HK-2 (cell line): Measurements from ENCODE around the gene MAN2B1.
"Not testable (repeated sequence)": the region's sequence is repeated elsewhere in the genome, so short reads cannot be mapped to it uniquely, and the experiment has no call there.

Source experiments
- DNase-seq: peaks from one replicate; pipeline ENCODE4 v3.0.0-alpha.2; 2018; ENCODE audit not compliant: unreplicated experiment

Gene MAN2B1

GRCh38 chr19:12689012-12689411 is 22.5 kb upstream of the MAN2B1 start:
- no peak for DNase-seq

- DNase-seq: no peak
Measured at GRCh38 chr19:12687496-12688196, 21.1 kb upstream of the MAN2B1 start, which contains the start of gene GNG14. Gene GNG14, plus strand, starts transcription at chr19:12687998. Its CDS starts 51 bp downstream, at chr19:12688049.

- DNase-seq: no peak
Measured at GRCh38 chr19:12685831-12686230, 19.3 kb upstream of the MAN2B1 start.

DNA sequence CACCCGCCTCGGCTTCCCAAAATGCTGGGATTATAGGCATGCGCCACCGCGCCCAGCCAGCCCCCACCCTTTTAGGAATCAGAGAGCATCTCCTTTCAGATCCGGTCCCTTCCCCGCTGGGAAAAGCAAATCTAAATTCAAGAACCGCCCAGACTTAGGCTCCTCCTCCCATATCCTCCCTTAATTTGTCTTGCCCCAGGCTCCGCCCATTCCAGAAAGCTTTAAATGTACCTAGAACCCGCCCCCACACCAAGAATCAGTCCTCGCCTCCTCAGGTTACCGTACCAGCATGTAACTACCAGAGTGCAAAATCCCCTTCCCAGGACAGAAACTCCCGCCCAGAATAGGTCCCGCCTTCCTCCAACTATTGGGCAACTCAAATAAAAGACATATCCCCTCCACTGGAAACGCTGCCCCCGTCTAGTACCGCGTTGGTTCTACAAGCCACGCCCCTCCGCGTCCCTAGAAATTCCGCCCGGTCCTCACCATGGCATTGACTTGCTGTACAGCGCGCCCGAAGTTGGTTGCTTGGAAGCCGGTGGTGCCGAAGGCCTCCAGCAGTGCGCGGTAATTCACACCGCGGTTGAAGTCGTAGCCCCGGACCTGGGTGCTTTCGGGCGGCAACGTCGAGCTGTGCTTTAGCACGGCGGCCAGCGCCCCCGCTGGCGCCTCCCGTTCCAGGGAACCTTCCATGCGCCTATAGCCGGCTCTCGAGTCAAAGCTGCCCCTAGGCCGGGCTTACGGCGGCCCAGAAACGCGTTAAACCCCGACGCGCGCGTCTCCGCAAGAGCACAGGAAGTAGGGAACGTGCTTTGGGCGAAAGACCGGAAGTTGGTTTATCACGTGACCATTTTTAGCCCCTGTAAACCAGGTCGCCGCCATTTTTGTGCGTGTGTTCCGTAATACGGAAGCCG is 14.8 kb upstream of the MAN2B1 start, which contains the start of gene DHPS:
DHPS (minus strand) TSS at position 807 of the 914 bp plus-strand sequence; CDS start at position 693, 114 bp downstream.
- peak; percentile 92 for DNase-seq

DNA sequence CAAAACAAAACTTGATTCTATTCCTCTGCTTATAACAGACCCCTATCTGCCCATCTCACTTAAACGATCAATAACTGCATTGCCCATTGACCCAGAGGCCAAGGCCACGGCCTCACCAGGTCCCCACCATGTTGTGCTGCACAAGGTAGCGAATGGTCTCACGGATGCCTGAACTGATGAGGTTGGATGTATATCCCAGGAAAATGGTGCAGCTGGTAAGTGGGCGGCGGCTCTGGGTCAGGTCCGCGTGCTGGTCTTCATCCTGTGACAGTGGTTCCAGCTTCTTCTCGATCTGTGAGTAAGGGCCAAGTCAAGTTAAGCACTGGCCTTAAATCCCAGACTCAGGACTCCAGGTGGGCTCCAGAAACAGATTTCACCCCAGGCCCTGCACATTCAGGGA is 13.5 kb upstream of the MAN2B1 start:
- DNase-seq: no peak

- not testable (repeated sequence) for DNase-seq
Measured at GRCh38 chr19:12678039-12678438, 11.5 kb upstream of the MAN2B1 start.

DNA sequence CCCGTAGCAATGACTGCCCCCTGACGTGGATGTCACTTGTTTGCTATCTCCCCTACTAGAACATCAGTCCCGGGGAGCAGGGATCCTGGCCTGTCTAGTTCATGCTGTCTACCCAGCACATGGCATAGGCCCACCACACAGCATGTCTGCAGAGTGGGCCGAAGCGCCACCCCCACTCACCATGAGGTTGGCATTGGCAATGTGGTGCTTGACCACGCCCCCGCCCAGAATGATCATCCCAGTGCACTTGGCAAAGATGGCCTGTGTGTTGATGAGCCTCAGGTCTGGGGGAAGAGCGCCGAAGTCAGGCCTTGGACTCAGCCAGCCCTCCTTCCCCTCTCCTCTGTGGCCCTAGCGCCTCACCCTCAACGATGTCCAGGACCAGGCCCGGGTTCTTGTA is 10.4 kb upstream of the MAN2B1 start:
- no peak for DNase-seq

- DNase-seq: peak; percentile 92
Measured at GRCh38 chr19:12676384-12676792, 9.8 kb upstream of the MAN2B1 start.

DNA sequence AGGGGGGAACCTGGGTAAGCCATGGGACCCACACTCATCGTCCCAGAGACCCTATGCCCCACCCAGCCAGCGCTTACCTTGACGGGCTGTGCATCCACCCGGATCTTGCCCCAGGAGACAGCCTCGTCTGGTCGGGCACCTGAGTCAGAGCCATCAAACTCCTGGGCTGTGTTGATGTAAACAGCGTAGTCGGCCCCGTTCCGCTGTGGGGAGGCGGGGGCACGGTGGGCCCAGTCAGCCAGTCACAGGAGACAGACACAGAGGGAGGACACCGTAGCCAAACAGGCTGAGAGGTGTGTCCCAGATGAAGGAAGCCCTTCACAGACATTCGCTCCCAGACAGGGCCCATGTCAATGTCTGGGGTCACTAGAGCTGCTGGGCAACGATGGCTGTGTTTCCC is 9.4 kb upstream of the MAN2B1 start:
- no peak for DNase-seq

DNA sequence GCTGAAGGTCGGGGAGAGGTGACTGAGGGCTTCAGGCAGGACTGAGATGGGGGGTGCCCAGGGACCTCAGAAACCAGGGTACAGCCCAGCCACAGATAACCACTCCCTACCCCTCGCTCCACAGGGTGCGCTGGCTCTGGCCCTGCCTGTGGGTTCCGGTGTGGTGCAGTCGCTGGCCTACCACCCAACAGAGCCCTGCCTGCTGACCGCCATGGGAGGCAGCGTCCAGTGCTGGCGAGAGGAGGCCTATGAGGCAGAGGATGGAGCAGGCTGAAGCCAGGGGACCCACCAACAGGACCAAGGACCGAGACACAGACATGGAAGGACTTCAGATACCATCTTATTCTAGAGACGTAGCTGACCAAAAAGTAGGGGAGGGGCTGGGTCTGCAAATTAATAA is 8.9 kb upstream of the MAN2B1 start:
- no peak for DNase-seq

- no peak for DNase-seq
Measured at GRCh38 chr19:12672744-12673143, 6.2 kb upstream of the MAN2B1 start.

GRCh38 chr19:12670159-12670928 is 3.8 kb upstream of the MAN2B1 start:
- no peak for DNase-seq

GRCh38 chr19:12669270-12670158 is 3.0 kb upstream of the MAN2B1 start:
- peak; percentile 82 for DNase-seq

GRCh38 chr19:12668932-12669269 is 2.4 kb upstream of the MAN2B1 start:
- peak; percentile 67 for DNase-seq

GRCh38 chr19:12668346-12668745 is 1.8 kb upstream of the MAN2B1 start:
- no peak for DNase-seq

- DNase-seq: no peak
Measured at GRCh38 chr19:12667731-12668302, 1.3 kb upstream of the MAN2B1 start.

- DNase-seq: no peak
Measured at GRCh38 chr19:12665671-12666264, 774 bp downstream of the MAN2B1 start.

GRCh38 chr19:12665281-12665573 is 1.3 kb downstream of the MAN2B1 start:
- DNase-seq: no peak

DNA sequence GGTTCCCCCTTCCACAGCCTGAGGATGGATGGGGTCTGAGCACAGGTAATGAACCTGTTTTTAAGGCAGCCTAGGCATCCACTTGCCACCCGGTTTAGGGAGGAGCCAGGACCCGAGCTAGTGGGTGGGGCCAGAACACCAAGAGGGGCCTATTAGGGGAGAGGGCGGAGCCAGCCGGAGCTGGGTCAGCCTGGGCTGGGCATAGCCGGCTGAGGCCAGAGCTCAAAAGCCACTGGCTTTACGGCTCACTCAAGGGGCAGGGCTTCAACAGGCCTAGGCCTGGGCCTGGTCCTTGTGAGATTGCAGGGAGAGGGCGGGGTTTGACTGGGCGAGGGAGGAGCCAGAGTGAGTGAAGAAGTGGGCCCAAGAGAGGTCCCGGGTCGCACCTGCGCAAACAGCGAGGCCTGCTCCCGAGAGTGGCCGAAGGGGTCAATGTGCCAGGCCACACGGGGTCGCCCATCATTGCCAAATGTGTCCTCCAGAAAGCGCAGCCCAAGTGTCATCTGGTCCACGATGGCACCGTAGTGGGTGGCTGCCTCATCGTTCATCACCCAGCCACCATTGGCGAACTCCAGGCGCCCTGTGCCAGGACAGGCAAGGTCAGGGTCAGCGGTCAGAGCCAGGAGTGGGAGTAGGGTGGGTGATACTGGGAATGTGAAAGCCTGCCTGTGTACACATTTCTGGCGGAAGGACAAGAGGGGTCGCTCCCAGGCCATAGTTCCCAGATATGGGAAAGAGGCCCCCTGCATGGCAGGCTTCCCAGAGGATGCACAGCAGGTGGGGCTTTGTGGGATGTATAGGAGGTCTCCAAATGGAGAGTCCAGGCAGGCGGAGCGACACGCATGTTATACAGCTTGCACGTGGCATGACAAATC is 1.9 kb downstream of the MAN2B1 start:
- DNase-seq: no peak

GRCh38 chr19:12660980-12661379 is 5.6 kb downstream of the MAN2B1 start:
- no peak for DNase-seq
